VCaP (cell line): ENCODE measurements around the gene CSAD.

Source experiments
- H3K27ac ChIP-seq: fragments of 450-650 bp; 2 replicates; pipeline ENCODE4 v1.5.1; 2017
- TF ChIP-seq, protein P1 (sequence below): fragments of 450-650 bp; conservative IDR thresholded peaks from 2 replicates; pipeline ENCODE4 v1.5.1; 2017; ENCODE audit warnings: mild to moderate bottlenecking, moderate library complexity

Gene CSAD

GRCh38 chr12:53217051-53217930 lies 36.6 kb upstream of the CSAD start:
- H3K27ac ChIP-seq, result no peak overlapping the region
- TF ChIP-seq, protein P1, sequence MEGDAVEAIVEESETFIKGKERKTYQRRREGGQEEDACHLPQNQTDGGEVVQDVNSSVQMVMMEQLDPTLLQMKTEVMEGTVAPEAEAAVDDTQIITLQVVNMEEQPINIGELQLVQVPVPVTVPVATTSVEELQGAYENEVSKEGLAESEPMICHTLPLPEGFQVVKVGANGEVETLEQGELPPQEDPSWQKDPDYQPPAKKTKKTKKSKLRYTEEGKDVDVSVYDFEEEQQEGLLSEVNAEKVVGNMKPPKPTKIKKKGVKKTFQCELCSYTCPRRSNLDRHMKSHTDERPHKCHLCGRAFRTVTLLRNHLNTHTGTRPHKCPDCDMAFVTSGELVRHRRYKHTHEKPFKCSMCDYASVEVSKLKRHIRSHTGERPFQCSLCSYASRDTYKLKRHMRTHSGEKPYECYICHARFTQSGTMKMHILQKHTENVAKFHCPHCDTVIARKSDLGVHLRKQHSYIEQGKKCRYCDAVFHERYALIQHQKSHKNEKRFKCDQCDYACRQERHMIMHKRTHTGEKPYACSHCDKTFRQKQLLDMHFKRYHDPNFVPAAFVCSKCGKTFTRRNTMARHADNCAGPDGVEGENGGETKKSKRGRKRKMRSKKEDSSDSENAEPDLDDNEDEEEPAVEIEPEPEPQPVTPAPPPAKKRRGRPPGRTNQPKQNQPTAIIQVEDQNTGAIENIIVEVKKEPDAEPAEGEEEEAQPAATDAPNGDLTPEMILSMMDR, result no peak

DNA sequence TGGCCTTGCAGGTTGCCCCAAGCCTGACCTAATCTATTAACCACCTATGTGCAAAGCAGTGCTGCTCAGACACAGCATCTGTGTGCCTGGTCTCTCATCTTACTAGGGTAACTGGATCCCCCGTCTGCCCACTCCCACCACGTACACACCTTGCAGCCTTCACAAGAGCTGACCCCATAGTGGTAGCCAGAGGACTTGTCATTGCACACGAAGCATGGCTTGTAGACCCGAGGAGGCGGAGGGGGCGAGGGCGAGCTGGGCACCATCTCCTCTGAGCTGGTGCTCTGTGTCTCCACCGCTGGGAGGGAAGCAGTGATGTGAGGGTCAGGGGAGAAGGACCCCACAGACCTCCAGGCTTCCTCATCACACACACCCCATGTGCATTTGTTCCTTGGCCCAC lies 34.8 kb upstream of the CSAD start:
- H3K27ac ChIP-seq, result no peak overlapping the region
- TF ChIP-seq, protein P1, result no peak

DNA sequence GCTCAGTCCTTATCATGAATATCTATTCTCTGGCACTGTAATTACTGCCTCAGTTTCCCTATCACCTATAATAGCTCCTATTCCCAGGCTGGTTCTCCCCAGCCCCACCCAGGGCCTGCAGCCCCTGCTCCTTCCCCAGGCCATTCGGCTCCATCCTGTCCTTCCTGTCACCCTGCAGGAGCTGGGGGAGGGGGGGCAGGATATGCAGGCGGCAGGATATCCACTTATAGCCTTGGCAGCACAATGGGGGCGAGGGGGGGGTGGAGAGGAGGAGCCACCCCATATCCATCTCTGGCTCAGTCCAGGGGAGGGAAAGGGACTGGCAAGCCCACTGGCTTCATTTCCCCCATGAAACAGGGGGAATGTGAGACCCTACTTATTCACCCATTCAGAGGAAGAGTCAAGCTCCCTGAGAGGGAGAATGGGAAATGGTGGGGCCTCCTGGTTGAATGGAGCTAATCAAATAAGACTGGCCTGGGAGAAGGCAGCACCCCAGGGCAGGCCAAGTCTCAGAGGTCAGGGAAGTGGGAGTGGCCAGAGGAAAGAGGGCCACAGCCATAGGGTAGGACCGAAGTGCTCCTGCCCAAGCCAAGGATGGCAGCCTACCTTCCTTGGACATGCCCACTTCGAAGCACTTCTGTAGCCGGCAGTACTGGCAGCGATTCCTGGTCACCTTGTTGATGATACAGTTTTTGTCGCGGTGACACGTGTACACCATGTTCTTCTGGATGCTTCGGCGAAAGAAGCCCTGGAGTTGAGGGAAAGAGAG lies 34.1 kb upstream of the CSAD start:
- TF ChIP-seq, protein P1, result no peak
- no peak overlapping the region for H3K27ac ChIP-seq

GRCh38 chr12:53214221-53214620 lies 33.5 kb upstream of the CSAD start:
- TF ChIP-seq, protein P1, result no peak
- no peak overlapping the region for H3K27ac ChIP-seq

GRCh38 chr12:53213348-53213747 lies 32.6 kb upstream of the CSAD start:
- H3K27ac ChIP-seq, result no peak overlapping the region
- TF ChIP-seq, protein P1, result peak; percentile 99

GRCh38 chr12:53212931-53213330 lies 32.2 kb upstream of the CSAD start:
- no peak overlapping the region for H3K27ac ChIP-seq
- TF ChIP-seq, protein P1, result no peak
